Neuronal stem cell (in vitro differentiated cells): Measurements from ENCODE around the gene RDH5.

Source experiments
- DNase-seq: peaks from one replicate; pipeline ENCODE4 v3.0.0-alpha.2; 2013; ENCODE audit warnings: low spot score
- H2AFZ ChIP-seq: one replicate; pipeline ENCODE4 v1.6.1; 2013; ENCODE audit warnings: mild to moderate bottlenecking, low read length, inconsistent platforms
- H2AK5ac ChIP-seq: 2 replicates; pipeline ENCODE4 v1.6.1; 2013; ENCODE audit warnings: low read depth, mild to moderate bottlenecking, inconsistent platforms, low read length, moderate library complexity, mixed read lengths
- H2BK120ac ChIP-seq: 2 replicates; pipeline ENCODE4 v1.6.1; 2013; ENCODE audit warnings: low read depth, mild to moderate bottlenecking, inconsistent platforms, low read length, moderate library complexity, mixed read lengths
- H2BK12ac ChIP-seq: one replicate; pipeline ENCODE4 v1.6.1; 2013; ENCODE audit warnings: low read length, inconsistent platforms
- H2BK15ac ChIP-seq: 2 replicates; pipeline ENCODE4 v1.6.1; 2013; ENCODE audit warnings: mild to moderate bottlenecking, low read length, inconsistent platforms, mixed read lengths
- H2BK5ac ChIP-seq: one replicate; pipeline ENCODE4 v1.6.1; 2013; ENCODE audit warnings: inconsistent platforms, mild to moderate bottlenecking, low read length, moderate library complexity
- H3K14ac ChIP-seq: one replicate; pipeline ENCODE4 v1.6.1; 2013; ENCODE audit warnings: low read length, inconsistent platforms
- H3K18ac ChIP-seq: 2 replicates; pipeline ENCODE4 v1.6.1; 2013; ENCODE audit warnings: low read length, inconsistent platforms
- H3K23ac ChIP-seq: 2 replicates; pipeline ENCODE4 v1.6.1; 2013; ENCODE audit warnings: low read depth, mild to moderate bottlenecking, mixed read lengths, low read length, inconsistent platforms; ENCODE audit not compliant: poor library complexity
- H3K27ac ChIP-seq: replicated peaks from 3 replicates; pipeline ENCODE4 v1.5.1; 2013; ENCODE audit warnings: low read length, inconsistent platforms
- H3K27me3 ChIP-seq, 3 experiments: 2 replicates each; pipeline ENCODE4 v1.6.1; 2013; ENCODE audit warnings: low read length in 3 of 3, mild to moderate bottlenecking in 2 of 3, inconsistent platforms in 1 of 3, low read depth in 1 of 3, mixed read lengths in 1 of 3, moderate library complexity in 1 of 3; ENCODE audit not compliant: control insufficient read depth in 3 of 3, insufficient read depth in 3 of 3
- H3K36me3 ChIP-seq, 2 donors: replicated peaks in 1 of 2; 2 replicates each; pipeline ENCODE4 v1.6.1; 2013; ENCODE audit warnings: low read length in 2 of 2; ENCODE audit not compliant: control insufficient read depth in 2 of 2, insufficient read depth in 2 of 2
- H3K4ac ChIP-seq: 2 replicates; pipeline ENCODE4 v1.6.1; 2013; ENCODE audit warnings: inconsistent platforms, mild to moderate bottlenecking, low read length, moderate library complexity
- H3K4me1 ChIP-seq, 2 donors: 1 replicate in 1 of 2; 2 replicates in 1 of 2; pipeline ENCODE4 v1.6.1; 2013; ENCODE audit warnings: low read length in 2 of 2, low read depth in 1 of 2; ENCODE audit not compliant: control insufficient read depth in 2 of 2, insufficient read depth in 1 of 2
- H3K4me2 ChIP-seq: one replicate; pipeline ENCODE4 v1.6.1; 2013; ENCODE audit warnings: mild to moderate bottlenecking, low read length, inconsistent platforms; ENCODE audit not compliant: insufficient read depth, poor library complexity, severe bottlenecking
- H3K4me3 ChIP-seq, 2 donors: 2 replicates each; pipeline ENCODE4 v1.5.1; 2013; ENCODE audit warnings: low read length in 2 of 2, mild to moderate bottlenecking in 2 of 2, inconsistent platforms in 1 of 2, moderate library complexity in 1 of 2
- H3K79me1 ChIP-seq: one replicate; pipeline ENCODE4 v1.6.1; 2013; ENCODE audit warnings: low read depth, mild to moderate bottlenecking, inconsistent platforms, low read length, moderate library complexity
- H3K9ac ChIP-seq: one replicate; pipeline ENCODE4 v1.6.1; 2013; ENCODE audit warnings: mild to moderate bottlenecking, low read depth, low read length, inconsistent platforms; ENCODE audit not compliant: poor library complexity
- H3K9me3 ChIP-seq, 2 donors: replicated peaks in 1 of 2; 2 replicates each; pipeline versions ENCODE3 to v1.6.1; 2013; ENCODE audit warnings: low read length in 2 of 2, mild to moderate bottlenecking in 2 of 2, inconsistent platforms in 1 of 2, low read depth in 1 of 2, mixed read lengths in 1 of 2, moderate library complexity in 1 of 2; ENCODE audit not compliant: control insufficient read depth in 2 of 2, insufficient read depth in 1 of 2
- H4K8ac ChIP-seq: one replicate; pipeline ENCODE4 v1.6.1; 2013; ENCODE audit warnings: low read depth, mild to moderate bottlenecking, inconsistent platforms, low read length, moderate library complexity
- H4K91ac ChIP-seq: one replicate; pipeline ENCODE4 v1.6.1; 2013; ENCODE audit warnings: low read length, low read depth, mild to moderate bottlenecking, inconsistent platforms; ENCODE audit not compliant: poor library complexity
- WGBS, 2 donors: extraction: QIAGEN DNeasy Blood & Tissue Kit; methylation state at CpG; one replicate each; pipeline ENCODE4 v1.1.7; 2013; ENCODE audit warnings: missing lambda C conversion rate in 2 of 2, mixed read lengths in 1 of 2; ENCODE audit not compliant: insufficient read length in 2 of 2, insufficient replicate concordance in 1 of 2; ENCODE audit errors: extremely low coverage in 2 of 2; 5-methylcytosine and 5-hydroxymethylcytosine counted together

RDH5 gene

GRCh38 chr12:55676707-55677106, 43.5 kb upstream of the RDH5 start:
- Histone ChIP-seq H3K36me3 (no peaks in the 10 kb centered on the region), H3K4me3 (no peak overlapping the region), H3K27me3 (peaks cover 0 to 8% (median 0%) of the 10 kb centered on the region in 3 experiments), H3K4ac (no peak overlapping the region), H2BK120ac (no peak overlapping the region), H3K18ac (no peak overlapping the region), H4K8ac (no peak overlapping the region), H3K9ac (no peak overlapping the region), H2BK5ac (no peak overlapping the region), H3K23ac (no peak overlapping the region), H3K9me3 (no peaks in the 10 kb centered on the region), H2BK15ac (no peak overlapping the region), H4K91ac (no peak overlapping the region), H3K4me1 (peaks cover 2 to 6% of the 10 kb centered on the region in 2 donors), H3K4me2 (no peak overlapping the region), H3K27ac (no peak overlapping the region), H2BK12ac (no peak overlapping the region), H3K14ac (no peak overlapping the region), H2AK5ac (no peak overlapping the region), H3K79me1 (no peaks in the 10 kb centered on the region), H2AFZ (no peak overlapping the region)
- 100% methylated on average over 1 of the region's 6 CpGs; no CpG with 5 or more reads in 1 of the 2 donors for WGBS, 2 donors
- DNase-seq = no peak

- no peaks in the 10 kb centered on the region for H3K36me3 ChIP-seq
- no peak overlapping the region for H3K14ac ChIP-seq
- H3K4ac ChIP-seq = no peak overlapping the region
- H3K4me2 ChIP-seq = no peak overlapping the region
- H2BK15ac ChIP-seq = no peak overlapping the region
- H4K8ac ChIP-seq = no peak overlapping the region
- H3K23ac ChIP-seq = no peak overlapping the region
- no peak overlapping the region for H2BK5ac ChIP-seq
- H4K91ac ChIP-seq = no peak overlapping the region
- no CpG with 5 or more reads among the region's 5 CpGs for WGBS, 2 donors
- no peak overlapping the region for H3K9ac ChIP-seq
- H2AK5ac ChIP-seq = no peak overlapping the region
- no peak for DNase-seq
- H2BK12ac ChIP-seq = no peak overlapping the region
- H3K4me1 ChIP-seq = peaks cover 2 to 10% of the 10 kb centered on the region in 2 donors
- H3K4me3 ChIP-seq = no peak overlapping the region
- H2BK120ac ChIP-seq = no peak overlapping the region
- peaks cover 2% of the 10 kb centered on the region for H3K79me1 ChIP-seq
- no peak overlapping the region for H3K18ac ChIP-seq
- H3K27ac ChIP-seq = no peak overlapping the region
- no peaks in the 10 kb centered on the region for H3K9me3 ChIP-seq
- no peak overlapping the region for H2AFZ ChIP-seq
- H3K27me3 ChIP-seq = peaks cover 0 to 3% (median 0%) of the 10 kb centered on the region in 3 experiments
Measured at GRCh38 chr12:55679691-55680090, 40.5 kb upstream of the RDH5 start.

GRCh38 chr12:55681142-55682077, 38.8 kb upstream of the RDH5 start:
- Histone ChIP-seq H4K8ac (no peak overlapping the region), H2BK15ac (no peak overlapping the region), H2AFZ (peak overlapping the region; percentile 80), H3K79me1 (peaks cover 2% of the 10 kb centered on the region), H3K18ac (peak overlapping the region; percentile 69), H3K36me3 (peaks cover 3 to 4% of the 10 kb centered on the region in 2 donors), H4K91ac (no peak overlapping the region), H3K27me3 (no peaks in the 10 kb centered on the region), H3K4me3 (no peak overlapping the region), H3K9ac (no peak overlapping the region), H2AK5ac (no peak overlapping the region), H3K4me1 (peaks cover 2 to 10% of the 10 kb centered on the region in 2 donors), H2BK120ac (no peak overlapping the region), H3K4ac (no peak overlapping the region), H3K23ac (no peak overlapping the region), H2BK12ac (no peak overlapping the region), H3K14ac (no peak overlapping the region), H3K4me2 (peak overlapping the region; percentile 28), H2BK5ac (no peak overlapping the region), H3K9me3 (no peaks in the 10 kb centered on the region), H3K27ac (no peak overlapping the region)
- DNase-seq = peak; percentile 57
- no CpG with 5 or more reads among the region's 17 CpGs for WGBS, 2 donors

- Histone ChIP-seq H3K9ac (no peak overlapping the region), H3K27me3 (no peaks in the 10 kb centered on the region), H4K91ac (no peak overlapping the region), H3K14ac (no peak overlapping the region), H2AK5ac (peak overlapping the region; percentile 73), H2BK120ac (no peak overlapping the region), H3K4ac (no peak overlapping the region), H4K8ac (no peak overlapping the region), H3K27ac (no peak overlapping the region), H3K23ac (no peak overlapping the region), H3K4me1 (peaks cover 2 to 10% of the 10 kb centered on the region in 2 donors), H3K18ac (no peak overlapping the region), H3K4me2 (no peak overlapping the region), H3K36me3 (peaks cover 5 to 8% of the 10 kb centered on the region in 2 donors), H3K9me3 (no peaks in the 10 kb centered on the region), H2BK12ac (no peak overlapping the region), H2BK5ac (no peak overlapping the region), H2BK15ac (peak overlapping the region; percentile 56), H2AFZ (peak overlapping the region; percentile 80), H3K79me1 (peaks cover 2% of the 10 kb centered on the region), H3K4me3 (no peak overlapping the region)
- no CpG with 5 or more reads among the region's 13 CpGs for WGBS, 2 donors
- DNase-seq = no peak
Measured at GRCh38 chr12:55682087-55682796, 38.0 kb upstream of the RDH5 start.
